IPS-15b (cell line): ENCODE measurements around the gene NOL6.
"Not testable (repeated sequence)": the region's sequence is repeated elsewhere in the genome, so short reads cannot be mapped to it uniquely, and the experiment has no call there.

ENCODE experiments used
- H3K27me3 ChIP-seq: one replicate; pipeline ENCODE4 v1.6.1; 2013; ENCODE audit warnings: low read length; ENCODE audit not compliant: control insufficient read depth, insufficient read depth
- H3K36me3 ChIP-seq: one replicate; pipeline ENCODE4 v1.6.1; 2013; ENCODE audit warnings: low read length; ENCODE audit not compliant: control insufficient read depth, insufficient read depth
- H3K4me1 ChIP-seq: one replicate; pipeline ENCODE4 v1.6.1; 2013; ENCODE audit warnings: mild to moderate bottlenecking, low read length; ENCODE audit not compliant: control insufficient read depth, insufficient read depth
- H3K4me3 ChIP-seq: one replicate; pipeline ENCODE4 v1.5.1; 2013; ENCODE audit warnings: low read depth, low read length
- H3K9ac ChIP-seq: one replicate; pipeline ENCODE4 v1.6.1; 2013; ENCODE audit warnings: low read depth, mild to moderate bottlenecking, low read length
- H3K9me3 ChIP-seq: one replicate; pipeline ENCODE4 v1.6.1; 2013; ENCODE audit warnings: mild to moderate bottlenecking, low read length; ENCODE audit not compliant: control insufficient read depth, insufficient read depth

Gene NOL6

GRCh38 chr9:33458444-33458843, 15.3 kb downstream of the NOL6 start:
- no peak overlapping the region for H3K4me3 ChIP-seq
- H3K9ac ChIP-seq = no peak overlapping the region

GRCh38 chr9:33455945-33456344, 17.8 kb downstream of the NOL6 start:
- no peak overlapping the region for H3K4me3 ChIP-seq
- no peaks in the 10 kb centered on the region for H3K27me3 ChIP-seq
- H3K9ac ChIP-seq = no peak overlapping the region
- H3K9me3 ChIP-seq = no peaks in the 10 kb centered on the region
- peaks cover 6% of the 10 kb centered on the region for H3K4me1 ChIP-seq
- peaks cover 3% of the 10 kb centered on the region for H3K36me3 ChIP-seq

More at GRCh38 chr9:33458444-33458843, 15.3 kb downstream of the NOL6 start:
- no peaks in the 10 kb centered on the region for H3K27me3 ChIP-seq
- H3K36me3 ChIP-seq = peaks cover 24% of the 10 kb centered on the region
- peaks cover under 1% of the 10 kb centered on the region for H3K4me1 ChIP-seq
- H3K9me3 ChIP-seq = no peaks in the 10 kb centered on the region

GRCh38 chr9:33455456-33455855, 18.3 kb downstream of the NOL6 start:
- not testable (repeated sequence) for H3K4me3 ChIP-seq, H3K36me3 ChIP-seq, H3K9me3 ChIP-seq, H3K9ac ChIP-seq, H3K27me3 ChIP-seq, H3K4me1 ChIP-seq

GRCh38 chr9:33454661-33455026, 19.1 kb downstream of the NOL6 start:
- H3K4me1 ChIP-seq, H3K27me3 ChIP-seq, H3K9me3 ChIP-seq, H3K9ac ChIP-seq, H3K36me3 ChIP-seq, H3K4me3 ChIP-seq: not testable (repeated sequence)

- Histone ChIP-seq H3K36me3 (no peaks in the 10 kb centered on the region), H3K4me3 (no peak overlapping the region), H3K9ac (no peak overlapping the region), H3K4me1 (peaks cover 6% of the 10 kb centered on the region), H3K27me3 (no peaks in the 10 kb centered on the region), H3K9me3 (no peaks in the 10 kb centered on the region)
Observed at GRCh38 chr9:33453999-33454660, 19.6 kb downstream of the NOL6 start.

- Histone ChIP-seq H3K9me3 (no peaks in the 10 kb centered on the region), H3K36me3 (no peaks in the 10 kb centered on the region), H3K9ac (no peak overlapping the region), H3K27me3 (peaks cover 7% of the 10 kb centered on the region), H3K4me3 (no peak overlapping the region), H3K4me1 (peaks cover 6% of the 10 kb centered on the region)
Observed at GRCh38 chr9:33453286-33453860, 20.4 kb downstream of the NOL6 start.

GRCh38 chr9:33452828-33453271, 20.9 kb downstream of the NOL6 start:
- H3K27me3 ChIP-seq = peaks cover 12% of the 10 kb centered on the region
- H3K4me3 ChIP-seq = no peak overlapping the region
- peaks cover 9% of the 10 kb centered on the region for H3K4me1 ChIP-seq
- H3K9ac ChIP-seq = no peak overlapping the region
- no peaks in the 10 kb centered on the region for H3K9me3 ChIP-seq
- H3K36me3 ChIP-seq = no peaks in the 10 kb centered on the region

- H3K4me3 ChIP-seq = no peak overlapping the region
Observed at GRCh38 chr9:33450621-33451146, 23.0 kb downstream of the NOL6 start.

GRCh38 chr9:33449715-33450114, 24.0 kb downstream of the NOL6 start:
- no peaks in the 10 kb centered on the region for H3K36me3 ChIP-seq
- H3K27me3 ChIP-seq = peaks cover 33% of the 10 kb centered on the region
- H3K4me3 ChIP-seq = no peak overlapping the region
- H3K9ac ChIP-seq = no peak overlapping the region
- peaks cover 9% of the 10 kb centered on the region for H3K4me1 ChIP-seq
- H3K9me3 ChIP-seq = no peaks in the 10 kb centered on the region

More at GRCh38 chr9:33450621-33451146, 23.0 kb downstream of the NOL6 start:
- H3K27me3 ChIP-seq = peaks cover 30% of the 10 kb centered on the region
- H3K9ac ChIP-seq = no peak overlapping the region
- H3K4me1 ChIP-seq = peaks cover 9% of the 10 kb centered on the region
- no peaks in the 10 kb centered on the region for H3K9me3 ChIP-seq
- H3K36me3 ChIP-seq = no peaks in the 10 kb centered on the region

GRCh38 chr9:33447799-33448553, 25.7 kb downstream of the NOL6 start:
- H3K9me3 ChIP-seq = no peaks in the 10 kb centered on the region
- H3K27me3 ChIP-seq = peaks cover 33% of the 10 kb centered on the region
- peak overlapping the region; percentile 74 for H3K4me3 ChIP-seq
- peaks cover 4% of the 10 kb centered on the region for H3K4me1 ChIP-seq
- H3K36me3 ChIP-seq = no peaks in the 10 kb centered on the region
- H3K9ac ChIP-seq = no peak overlapping the region

GRCh38 chr9:33446946-33447798, 26.6 kb downstream of the NOL6 start, which contains the start of gene AQP3:
Gene AQP3, minus strand, starts transcription at chr9:33447593. Its CDS starts 63 bp downstream, at chr9:33447530.
- Histone ChIP-seq H3K27me3 (peaks cover 33% of the 10 kb centered on the region), H3K4me1 (peaks cover 3% of the 10 kb centered on the region), H3K36me3 (no peaks in the 10 kb centered on the region), H3K9ac (no peak within 1 kb of the TSS), H3K4me3 (peak within 1 kb of the TSS; percentile 74), H3K9me3 (no peaks in the 10 kb centered on the region)
